ENCODE data around the gene BTBD18.

The BTBD18 gene

DNA sequence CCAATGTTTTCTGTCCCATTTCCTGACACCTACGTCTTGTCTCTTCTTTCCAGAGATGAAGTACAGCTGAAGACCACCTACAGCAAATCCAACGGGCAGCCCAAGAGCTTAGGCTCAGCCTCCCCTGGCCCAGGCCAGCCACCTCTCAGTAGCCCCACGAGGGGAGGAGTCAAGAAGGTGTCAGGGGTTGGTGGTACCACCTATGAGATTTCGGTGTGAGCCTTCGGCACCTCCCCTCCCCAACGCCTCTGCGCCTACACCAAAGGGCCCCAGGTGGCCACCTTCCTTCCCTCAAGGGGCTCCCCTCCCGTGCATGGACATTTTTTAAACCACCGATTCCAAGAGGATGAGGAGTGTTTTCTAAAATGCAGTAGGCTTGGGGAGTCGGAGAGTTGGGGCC lies 51.8 kb downstream of the BTBD18 start:
- H3K4me3 ChIP-seq (ENCODE audit: low read depth, low read length) = no peak overlapping the region
- TF ChIP-seq CTCF (conservative IDR thresholded peaks at IDR 0.05; ENCODE audit: low read depth, low read length) = no peak

DNA sequence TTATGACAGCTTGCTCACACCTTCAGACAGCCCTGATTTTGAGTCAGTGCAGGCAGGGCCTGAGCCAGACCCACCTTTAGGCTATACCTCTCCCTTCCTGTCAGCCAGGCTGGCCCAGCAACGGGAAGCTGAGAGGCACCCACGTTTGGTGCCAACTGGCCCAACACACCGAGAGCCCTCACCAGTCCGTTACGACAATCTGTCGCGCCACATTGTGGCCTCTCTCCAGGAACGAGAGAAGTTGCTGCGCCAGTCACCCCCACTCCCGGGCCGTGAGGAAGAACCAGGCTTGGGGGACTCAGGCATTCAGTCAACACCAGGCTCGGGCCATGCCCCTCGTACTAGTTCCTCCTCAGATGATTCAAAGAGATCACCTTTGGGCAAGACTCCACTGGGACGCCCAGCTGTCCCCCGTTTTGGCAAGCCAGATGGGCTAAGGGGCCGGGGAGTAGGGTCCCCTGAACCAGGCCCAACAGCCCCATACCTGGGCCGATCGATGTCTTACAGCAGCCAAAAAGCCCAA lies 52.7 kb downstream of the BTBD18 start:
- no peak for DNase-seq (ENCODE audit: low read depth)
- no peak for TF ChIP-seq CTCF (conservative IDR thresholded peaks at IDR 0.05; ENCODE audit: low read depth, low read length)
- no peak overlapping the region for H3K4me3 ChIP-seq (ENCODE audit: low read depth, low read length)

More for the DNA sequence above, 51.8 kb downstream of the BTBD18 start:
- DNase-seq (ENCODE audit: low read depth) = no peak

Measured in choroid plexus epithelial cell (primary cell).